RWPE1 (cell line): ENCODE results near the gene TMEM123.
A peak's percentile ranks its signal among the peaks of the same experiment; 100 is the strongest.

Experiments used
- CTCF ChIA-PET: fragments of 350-600 bp; sonication (Branson Sonifier 250); formaldehyde crosslinking; extraction: SDS; loops from one replicate; lab custom pipeline; 2021; lab: Yijun Ruan, JAX
- POLR2A ChIA-PET: fragments of 400-600 bp; formaldehyde crosslinking; extraction: SDS; loops from one replicate; lab custom pipeline; 2020; ENCODE audit warnings: antibody characterized with exemption; ENCODE audit not compliant: low non-redundant PET; lab: Yijun Ruan, JAX
- DNase-seq: peaks from one replicate; pipeline ENCODE4 v3.0.0; 2012; ENCODE audit warnings: low spot score
- H3K27ac ChIP-seq: fragments of 450-650 bp; 2 replicates; pipeline ENCODE4 v1.5.1; 2017
- CTCF ChIP-seq: fragments of 450-650 bp; conservative IDR thresholded peaks from 2 replicates; pipeline ENCODE4 v1.5.1; 2017; ENCODE audit warnings: low read depth, mild to moderate bottlenecking

TMEM123 gene

GRCh38 chr11:102452461-102453301 lies at the start of gene TMEM123:
Gene TMEM123, minus strand, starts transcription at chr11:102452765. Its CDS starts 142 bp downstream, at chr11:102452623.
- ChIA-PET CTCF (interaction anchor here (0.6 to 0.7 kb wide), 2 partner anchors 39 to 57 kb away, joined by 3 read pairs; no protein-coding TSS in a partner anchor), POLR2A (no interaction called here)

GRCh38 chr11:102500829-102501228 lies 48.3 kb upstream of the TMEM123 start:
- CTCF ChIA-PET = no interaction called here

More at GRCh38 chr11:102452461-102453301, at the start of gene TMEM123:
- no peak for TF ChIP-seq CTCF
- H3K27ac ChIP-seq = peak within 1 kb of the TSS; percentile 97
- peak; percentile 66 for DNase-seq

GRCh38 chr11:102499931-102500330 lies 47.4 kb upstream of the TMEM123 start:
- no peak for DNase-seq
- ChIA-PET CTCF (interaction anchor here (0.6 kb wide), 1 partner anchor 69 kb away, joined by 3 read pairs; no protein-coding TSS in a partner anchor), POLR2A (no interaction called here)
- no peak for TF ChIP-seq CTCF
- no peak overlapping the region for H3K27ac ChIP-seq

More at GRCh38 chr11:102500829-102501228, 48.3 kb upstream of the TMEM123 start:
- DNase-seq = no peak
- no peak overlapping the region for H3K27ac ChIP-seq
- POLR2A ChIA-PET = no interaction called here
- TF ChIP-seq CTCF = no peak

GRCh38 chr11:102499151-102499550 lies 46.6 kb upstream of the TMEM123 start:
- no peak for DNase-seq
- TF ChIP-seq CTCF = no peak
- ChIA-PET POLR2A (no interaction called here), CTCF (interaction anchor here (0.6 to 0.7 kb wide), 4 partner anchors 114 to 653 kb away, joined by 4 to 10 read pairs (median 5); no protein-coding TSS in a partner anchor)
- no peak overlapping the region for H3K27ac ChIP-seq

- ChIA-PET POLR2A (no interaction called here), CTCF (interaction anchor here (1.5 kb wide), 2 partner anchors 116 to 156 kb away, joined by 11 to 12 read pairs; no protein-coding TSS in a partner anchor)
- no peak overlapping the region for H3K27ac ChIP-seq
- TF ChIP-seq CTCF = no peak
- no peak for DNase-seq
These were observed 44.5 kb upstream of the TMEM123 start for GRCh38 chr11:102497061-102497460.

GRCh38 chr11:102495161-102496042 lies 42.8 kb upstream of the TMEM123 start:
- H3K27ac ChIP-seq = no peak overlapping the region
- peak; percentile 66 for DNase-seq
- POLR2A ChIA-PET = no interaction called here
- CTCF ChIA-PET = interaction anchor here (0.6 to 1.5 kb wide), 8 partner anchors 70 to 596 kb away, joined by 3 to 12 read pairs (median 6); partner anchors contain the start of gene DCUN1D5
- TF ChIP-seq CTCF = peak; percentile 72
